ENCODE data around the gene KRTAP21-1. TPM values are rescaled to one million over a fixed set of nuclear protein-coding genes. Genes with fewer than 3 reads are reported as not detected.

KRTAP21-1 gene
- total RNA-seq: not detected in 2 replicates

GRCh38 chr21:30755328-30755727 lies at the start of gene KRTAP21-1:
TSS of gene KRTAP21-1 (minus strand) at chr21:30755428. CDS start at chr21:30755378, 50 bp downstream.

DNA sequence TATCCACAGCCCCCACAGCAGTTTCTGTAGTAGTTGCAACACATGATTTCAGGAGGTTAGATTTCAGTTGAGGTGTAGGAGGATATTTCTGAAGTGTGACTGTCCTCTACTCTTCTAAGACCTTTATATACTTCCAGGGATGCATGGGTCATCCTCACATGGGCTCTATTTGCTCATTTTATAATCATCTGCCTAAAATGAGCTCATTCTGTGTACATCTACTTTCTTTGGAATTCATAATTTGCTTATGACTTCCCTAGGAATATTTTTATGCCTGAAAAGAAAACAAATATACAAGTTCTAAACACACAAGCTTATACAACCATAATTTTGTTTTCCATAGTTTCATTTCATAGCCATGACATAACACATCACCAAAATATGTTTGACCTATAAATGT lies 8.1 kb downstream of the KRTAP21-1 start, which contains the start of gene KRTAP21-2:
TSS of gene KRTAP21-2 (minus strand) at position 101 of the 400 bp plus-strand sequence. CDS start at position 44, 57 bp downstream.

GRCh38 chr21:30718239-30718909 lies 36.9 kb downstream of the KRTAP21-1 start, which contains the start of gene KRTAP21-3:
TSS of gene KRTAP21-3 (minus strand) at chr21:30718777. CDS start at chr21:30718759, 18 bp downstream.

Small RNAs within 50 kb of the gene (small RNA-seq; reads per million reads assigned to genes)
- gene AP000244.1 (not detected), gene KRTAP21-3 (not detected), gene KRTAP8-2P (not detected)

Other genes starting within 250 kb of the KRTAP21-1 start
- gene KRTAP19-6, start 213.6 kb downstream of the KRTAP21-1 start, total RNA-seq: not detected in 2 replicates
- not detected in 2 replicates for gene KRTAP19-7, start 194.1 kb downstream of the KRTAP21-1 start, total RNA-seq
- gene KRTAP22-2, start 165.0 kb downstream of the KRTAP21-1 start, total RNA-seq: not detected in 2 replicates
- gene KRTAP6-3, start 163.0 kb downstream of the KRTAP21-1 start, total RNA-seq: not detected in 2 replicates
- not detected in 2 replicates for gene KRTAP6-2, start 156.5 kb downstream of the KRTAP21-1 start, total RNA-seq
- gene KRTAP22-1, start 154.3 kb downstream of the KRTAP21-1 start, total RNA-seq: not detected in 2 replicates
- gene KRTAP6-1, start 141.5 kb downstream of the KRTAP21-1 start, total RNA-seq: not detected in 2 replicates
- not detected in 2 replicates for gene KRTAP20-1, start 139.0 kb downstream of the KRTAP21-1 start, total RNA-seq
- gene KRTAP20-4, start 134.8 kb downstream of the KRTAP21-1 start, total RNA-seq: not detected in 2 replicates
- not detected in 2 replicates for gene KRTAP20-2, start 120.2 kb downstream of the KRTAP21-1 start, total RNA-seq
- not detected in 2 replicates for gene KRTAP20-3, start 112.6 kb downstream of the KRTAP21-1 start, total RNA-seq
- not detected in 2 replicates for gene KRTAP21-3, start 36.7 kb downstream of the KRTAP21-1 start, total RNA-seq
- not detected in 2 replicates for gene KRTAP21-2, start 8.2 kb downstream of the KRTAP21-1 start, total RNA-seq
- gene KRTAP8-1, start 57.8 kb upstream of the KRTAP21-1 start, total RNA-seq: not detected in 2 replicates
- not detected in 2 replicates for gene KRTAP7-1, start 74.3 kb upstream of the KRTAP21-1 start, total RNA-seq
- gene KRTAP11-1, start 126.2 kb upstream of the KRTAP21-1 start, total RNA-seq: not detected in 2 replicates

All from placental epithelial cell (primary cell).